GM23338 (cell line): ENCODE measurements around the gene CDK4. TPM values are rescaled to one million over a fixed set of nuclear protein-coding genes. Genes with fewer than 3 reads are reported as not detected.

ENCODE experiments used
- ATAC-seq: fragments of 200-7000 bp; cut with Tn5 transposase; 3 replicates; pipeline ENCODE4 v1.9.1; 2020
- DNase-seq: peaks from one replicate; pipeline ENCODE4 v3.0.0-alpha.2; 2015; ENCODE audit warnings: low spot score
- H2AFZ ChIP-seq: fragments of 200-600 bp; sonication (generic); 2 replicates; pipeline ENCODE4 v1.8.0; 2016; ENCODE audit warnings: antibody characterized with exemption, mild to moderate bottlenecking, moderate library complexity
- H3F3A ChIP-seq: fragments of 200-600 bp; sonication (generic); replicated peaks from 2 replicates; pipeline ENCODE4 v1.8.0; 2017; ENCODE audit warnings: antibody characterized with exemption, mixed run types, low read depth
- H3K27ac ChIP-seq: fragments of 200-600 bp; sonication (generic); 2 replicates; pipeline ENCODE4 v1.6.1; 2016; ENCODE audit warnings: low read depth
- H3K27me3 ChIP-seq: fragments of 200-600 bp; sonication (generic); 2 replicates; pipeline ENCODE4 v1.8.0; 2016; ENCODE audit warnings: mild to moderate bottlenecking, mixed run types, moderate library complexity; ENCODE audit not compliant: insufficient read depth
- H3K36me3 ChIP-seq: fragments of 200-600 bp; sonication (generic); 2 replicates; pipeline ENCODE4 v1.8.0; 2016; ENCODE audit warnings: mild to moderate bottlenecking; ENCODE audit not compliant: insufficient read depth
- H3K4me1 ChIP-seq: fragments of 200-600 bp; sonication (generic); 2 replicates; pipeline ENCODE4 v1.8.0; 2016; ENCODE audit warnings: mild to moderate bottlenecking, moderate library complexity; ENCODE audit not compliant: insufficient read depth
- H3K4me2 ChIP-seq: fragments of 200-600 bp; sonication (generic); 2 replicates; pipeline ENCODE4 v1.7.1; 2017; ENCODE audit warnings: mixed run types
- H3K4me3 ChIP-seq: fragments of 200-600 bp; sonication (generic); 2 replicates; pipeline ENCODE4 v1.6.1; 2016; ENCODE audit warnings: mixed run types
- H3K79me2 ChIP-seq: fragments of 200-600 bp; sonication (generic); replicated peaks from 2 replicates; pipeline ENCODE4 v1.8.0; 2017; ENCODE audit warnings: mild to moderate bottlenecking; ENCODE audit not compliant: insufficient read depth
- H3K9me2 ChIP-seq: fragments of 200-600 bp; sonication (generic); 2 replicates; pipeline ENCODE4 v1.8.0; 2017; ENCODE audit not compliant: insufficient read depth
- H4K20me1 ChIP-seq: fragments of 200-600 bp; sonication (generic); replicated peaks from 2 replicates; pipeline ENCODE4 v1.8.0; 2017; ENCODE audit warnings: mild to moderate bottlenecking; ENCODE audit not compliant: insufficient read depth
- H3K27ac Mint-ChIP-seq: 2 replicates; pipeline ENCODE4 v1.8.0; 2020; ENCODE audit warnings: inconsistent platforms, mild to moderate bottlenecking, moderate library complexity, mixed read lengths
- H3K27me3 Mint-ChIP-seq: 3 replicates; pipeline ENCODE4 v1.8.0; 2022; ENCODE audit warnings: low read depth, mild to moderate bottlenecking, moderate library complexity, mixed read lengths, inconsistent platforms; ENCODE audit not compliant: insufficient read depth, poor library complexity
- H3K36me3 Mint-ChIP-seq: 3 replicates; pipeline ENCODE4 v1.8.0; 2021; ENCODE audit warnings: low read depth, mild to moderate bottlenecking, inconsistent platforms, moderate library complexity, mixed read lengths
- H3K4me1 Mint-ChIP-seq: 3 replicates; pipeline ENCODE4 v1.8.0; 2020; ENCODE audit warnings: mild to moderate bottlenecking, inconsistent platforms, mixed read lengths
- H3K4me3 Mint-ChIP-seq: 3 replicates; pipeline ENCODE4 v1.8.0; 2021; ENCODE audit warnings: moderate library complexity, mild to moderate bottlenecking, inconsistent platforms, mixed read lengths
- H3K9me3 Mint-ChIP-seq: 3 replicates; pipeline ENCODE4 v1.8.0; 2020; ENCODE audit warnings: moderate library complexity, mild to moderate bottlenecking, inconsistent platforms, mixed read lengths
- CREB1 ChIP-seq: fragments of 250-450 bp; sonication (Bioruptor Pico); IDR thresholded peaks from 2 replicates; pipeline ENCODE4 v1.5.0; 2020; ENCODE audit warnings: low read depth, mild to moderate bottlenecking, moderate library complexity
- CTCF ChIP-seq, 2 experiments: fragments of 200-600 bp in 1 of 2; sonication (generic) in 1 of 2; conservative IDR thresholded peaks; 2 replicates each; pipeline versions ENCODE4 v1.5.1 to v1.6.1; 2016 to 2017; ENCODE audit warnings: antibody characterized with exemption in 2 of 2, low read depth in 2 of 2, mild to moderate bottlenecking in 2 of 2, moderate library complexity in 1 of 2
- ETS1 ChIP-seq: IDR thresholded peaks from 2 replicates; pipeline ENCODE4 v1.6.1; 2016; ENCODE audit warnings: antibody characterized with exemption
- EZH2 ChIP-seq: fragments of 200-600 bp; sonication (generic); IDR thresholded peaks from one replicate; pipeline ENCODE4 v1.8.0; 2017; ENCODE audit warnings: antibody characterized with exemption, mild to moderate bottlenecking, low read depth; ENCODE audit not compliant: unreplicated experiment
- EZH2phosphoT487 ChIP-seq: fragments of 200-600 bp; sonication (generic); IDR thresholded peaks from one replicate; pipeline ENCODE4 v1.8.1; 2018; ENCODE audit warnings: antibody characterized with exemption; ENCODE audit not compliant: unreplicated experiment
- JUNB ChIP-seq: IDR thresholded peaks from one replicate; pipeline ENCODE4 v1.6.1; 2016; ENCODE audit warnings: antibody characterized with exemption; ENCODE audit not compliant: unreplicated experiment
- NANOG ChIP-seq: IDR thresholded peaks from 2 replicates; pipeline ENCODE4 v1.6.1; 2016; ENCODE audit warnings: antibody characterized with exemption, borderline replicate concordance
- POLR2AphosphoS5 ChIP-seq: IDR thresholded peaks from 2 replicates; pipeline ENCODE4 v1.6.1; 2016; ENCODE audit warnings: antibody characterized with exemption, low read depth
- REST ChIP-seq: IDR thresholded peaks from one replicate; pipeline ENCODE4 v1.6.1; 2018; ENCODE audit warnings: antibody characterized with exemption; ENCODE audit not compliant: unreplicated experiment
- STAT1 ChIP-seq: IDR thresholded peaks from one replicate; pipeline ENCODE4 v1.6.1; 2016; ENCODE audit warnings: antibody characterized with exemption; ENCODE audit not compliant: unreplicated experiment
- ZNF114 ChIP-seq: fragments of 250-450 bp; sonication (Bioruptor Pico); IDR thresholded peaks from 2 replicates; pipeline ENCODE4 v1.5.0; 2020; ENCODE audit warnings: mild to moderate bottlenecking, moderate library complexity
- ZNF331 ChIP-seq: fragments of 250-450 bp; sonication (Bioruptor Pico); IDR thresholded peaks from 2 replicates; pipeline ENCODE4 v1.5.0; 2020; ENCODE audit warnings: low read depth, mild to moderate bottlenecking, moderate library complexity
- ZNF462 ChIP-seq: fragments of 250-450 bp; sonication (Bioruptor Pico); IDR thresholded peaks from 2 replicates; pipeline ENCODE4 v1.5.0; 2020; ENCODE audit warnings: mild to moderate bottlenecking, moderate library complexity
- polyA plus RNA-seq: library from polyadenylated mRNA; unstranded; fragments of >200 nt; fragmentation: Nextera tagmentation; extraction: Ambion mirVana; gene quantifications from 2 replicates; pipeline ENCODE4 v1.2.1, GENCODE V29; 2016
- total RNA-seq: library from RNA; depleted of rRNA; stranded (reverse); fragments of >200 nt; shearing (Covaris generic); gene quantifications from 2 replicates; pipeline ENCODE4 v1.2.3, GENCODE V29; 2014

Gene CDK4
- total and polyA plus RNA-seq, 2 experiments from 2014 or later, result 105 to 198 TPM

- Histone ChIP-seq H2AFZ (no peak overlapping the region), H3K36me3 (peaks cover 6% of the 10 kb centered on the region; the same call in 1 of the 2 replicates), H3K4me3 (no peak overlapping the region), H3F3A (no peaks in the 10 kb centered on the region), H3K27ac (no peak overlapping the region), H3K4me1 (no peaks in the 10 kb centered on the region), H3K4me2 (no peak overlapping the region), H3K27me3 (peaks cover 29% of the 10 kb centered on the region), H4K20me1 (no peaks in the 10 kb centered on the region), H3K9me2 (no peaks in the 10 kb centered on the region), H3K79me2 (no peaks in the 10 kb centered on the region)
- Mint-ChIP-seq H3K36me3 (peaks cover 15% of the 10 kb centered on the region), H3K9me3 (no peaks in the 10 kb centered on the region), H3K4me3 (no peak overlapping the region), H3K27me3 (peaks cover 30% of the 10 kb centered on the region), H3K4me1 (peaks cover 7% of the 10 kb centered on the region), H3K27ac (no peak overlapping the region)
- ATAC-seq (no peak), DNase-seq (no peak)
- TF ChIP-seq CREB1 (CRISPR knock-in tag) (no peak), ZNF331 (CRISPR knock-in tag) (no peak), ETS1 (no peak), CTCF (conservative IDR thresholded peaks at IDR 0.05; ENCODE audit: low read depth in 2 of 2) (no peak), JUNB (no peak), STAT1 (no peak), ZNF114 (no peak), ZNF462 (CRISPR knock-in tag) (no peak), POLR2AphosphoS5 (no peak), REST (no peak), NANOG (no peak), EZH2 (no peak), EZH2phosphoT487 (no peak)
Measured at GRCh38 chr12:57720606-57721595, 31.2 kb downstream of the CDK4 start.
